Heart left ventricle (tissue), 16 donors: Measurements from ENCODE around the gene KRT81. TPM values are rescaled to one million over a fixed set of nuclear protein-coding genes. Genes with fewer than 3 reads are reported as not detected.
"Not testable (repeated sequence)": the region's sequence is repeated elsewhere in the genome, so short reads cannot be mapped to it uniquely, and the experiment has no call there.

ENCODE experiments used
- ATAC-seq, 4 donors: fragments of 200-7000 bp; cut with Tn5 transposase; one replicate each; pipeline ENCODE4 v1.9.1; 2020 to 2022; ENCODE audit warnings: moderate library complexity in 4 of 4, mild to moderate bottlenecking in 3 of 4, moderate number of reproducible peaks in 1 of 4
- DNase-seq, 5 donors: peaks; one replicate each; pipeline ENCODE4 v3.0.0-alpha.2; 2020
- H3K27ac ChIP-seq, 12 donors: fragments of 200-600 bp; sonication (generic) in 4 of 12; one replicate each; pipeline versions ENCODE4 v1.5.0 to v1.8.0; 2016 to 2022; ENCODE audit warnings: mild to moderate bottlenecking in 2 of 12
- H3K27me3 ChIP-seq, 9 donors: fragments of 200-600 bp; sonication (generic) in 2 of 9; one replicate each; pipeline versions ENCODE4 v1.5.1 to v1.8.0; 2016 to 2022; ENCODE audit warnings: mild to moderate bottlenecking in 3 of 9
- H3K36me3 ChIP-seq, 9 donors: fragments of 200-600 bp; sonication (generic) in 2 of 9; one replicate each; pipeline versions ENCODE4 v1.5.0 to v1.8.0; 2018 to 2022; ENCODE audit warnings: mild to moderate bottlenecking in 2 of 9
- H3K4me1 ChIP-seq, 12 donors: fragments of 200-600 bp; sonication (generic) in 4 of 12; one replicate each; pipeline versions ENCODE4 v1.5.0 to v1.8.0; 2016 to 2022; ENCODE audit warnings: mild to moderate bottlenecking in 3 of 12
- H3K4me3 ChIP-seq, 12 donors: fragments of 200-600 bp; sonication (generic) in 4 of 12; one replicate each; pipeline versions ENCODE4 v1.5.0 to v1.8.0; 2017 to 2022; ENCODE audit warnings: mild to moderate bottlenecking in 9 of 12, moderate library complexity in 4 of 12
- H3K9me3 ChIP-seq, 12 donors: fragments of 200-600 bp; sonication (generic) in 4 of 12; one replicate each; pipeline versions ENCODE4 v1.5.0 to v1.8.0; 2016 to 2022; ENCODE audit warnings: mild to moderate bottlenecking in 1 of 12
- CTCF ChIP-seq, 12 donors: fragments of 200-600 bp; sonication (generic) in 4 of 12; IDR thresholded peaks; one replicate each; pipeline versions ENCODE4 v1.5.0 to v1.8.0; 2018 to 2022; ENCODE audit warnings: antibody characterized with exemption in 12 of 12, mild to moderate bottlenecking in 5 of 12
- POLR2A ChIP-seq, 2 donors: fragments of 450-650 bp; IDR thresholded peaks; one replicate each; pipeline ENCODE4 v1.6.1; 2017; ENCODE audit warnings: antibody characterized with exemption in 2 of 2, mild to moderate bottlenecking in 2 of 2, moderate library complexity in 2 of 2
- WGBS, 4 donors: extraction: QIAGEN DNeasy Blood & Tissue Kit in 2 of 4; methylation state at CpG; one replicate each; pipeline versions ENCODE4 v1.1.5 to v1.1.7; 2013 to 2018; 5-methylcytosine and 5-hydroxymethylcytosine counted together
- intact Hi-C, 10 donors: fragments of 100-400 bp; cut with DNase I; formaldehyde crosslinking; loops; one replicate each; pipeline versions ENCODE4 v1.11.1 to v1.14.2; 2022
- polyA plus RNA-seq, 2 donors: library from polyadenylated mRNA; stranded (reverse); fragments of 200-250 nt; gene quantifications; one replicate each; pipeline ENCODE4 v1.2.3, GENCODE V29; 2013
- total RNA-seq, 9 donors: library from RNA; depleted of rRNA in 2 of 9; stranded (reverse); fragments of >200 nt in 2 of 9; fragmentation: NEBNext Ultra II Directional in 3 of 9; extraction: Animal tissue kit (Norgen Biotek cat#: 25700) in 3 of 9; gene quantifications; one replicate each; pipeline versions ENCODE4 v1.1.0 to v1.2.4, GENCODE V29; 2016 to 2023
- donor health status: ischemic (EF 13 %, LVEDD 7.1; RV severe dilation, severe dysfunction).
- donor health status: healthy with polysubstance abuse.
- donor health status: DM: no; HTN: yes; CAD: no.
- donor health status: DM: no; HTN: no; CAD: no.
- donor health status: ischemic (EF 25% LVEDD 6.9; RV normal size, moderate dysfunction).
- donor health status: ischemic (EF 25% LVEDD 5.7; RV mildly dilated, moderate dysfunction).
- donor health status: healthy.
- donor health status: DM: yes; HTN: yes; CAD: no.
- donor health status: ischemic (EF 35%, LVEDD 5.7; RV mildly dilated, moderate dysfunction).
- donor health status: nonischemic (EF 11% LVEDD 7.7; RV severe dilation, severe dysfunction).
- donor health status: DM: yes; HTN: yes; CAD: no.
- donor health status: PGD.
- donor health status: ischemic (EF 29% LVEDD 5.4; RV normal size, mild dysfunction).
- donor health status: nonischemic (EF 23%, LVEDD 6.1; RV moderate dilation, normal function).

Gene KRT81
- total and polyA plus RNA-seq, 11 donors = not detected

- H3K27ac ChIP-seq, intact Hi-C loops, H3K4me3 ChIP-seq, H3K36me3 ChIP-seq, H3K9me3 ChIP-seq, ATAC-seq, DNase-seq: not testable (repeated sequence)
- 77 to 100% (median 87%) methylated on average over 2 to 8 of the region's 8 CpGs for WGBS, 4 donors
- H3K27me3 ChIP-seq = peaks cover 0 to 56% (median 20%) of the 10 kb centered on the region in 9 donors
- TF ChIP-seq CTCF (IDR thresholded peaks at IDR 0.05) = peak in 2 of 12 donors; percentile 12 to 13
- H3K4me1 ChIP-seq = peaks cover 0 to 20% (median 6%) of the 10 kb centered on the region in 12 donors
These were observed 39.1 kb downstream of the KRT81 start for GRCh38 chr12:52252175-52252615.

GRCh38 chr12:52251367-52252051 is 39.8 kb downstream of the KRT81 start:
- H3K36me3 ChIP-seq = no peaks in the 10 kb centered on the region
- intact Hi-C loops = no loop called here
- no peaks in the 10 kb centered on the region for H3K9me3 ChIP-seq
- H3K4me1 ChIP-seq = peaks cover 0 to 20% (median 7%) of the 10 kb centered on the region in 12 donors
- DNase-seq (no peak), ATAC-seq (no peak)
- no peak overlapping the region for H3K27ac ChIP-seq
- TF ChIP-seq POLR2A (IDR thresholded peaks at IDR 0.05) (no peak), CTCF (IDR thresholded peaks at IDR 0.05) (no peak)
- H3K4me3 ChIP-seq = no peak overlapping the region
- H3K27me3 ChIP-seq = peaks cover 0 to 49% (median 13%) of the 10 kb centered on the region in 9 donors
- 74 to 80% (median 79%) methylated on average over 9 of the region's 9 CpGs for WGBS, 4 donors

GRCh38 chr12:52250048-52250990 is 41.0 kb downstream of the KRT81 start:
- no peaks in the 10 kb centered on the region for H3K36me3 ChIP-seq
- H3K4me3 ChIP-seq = peak overlapping the region in 1 of 12 donors; percentile 27
- no peak for DNase-seq
- H3K27me3 ChIP-seq = peaks cover 0 to 39% (median 5%) of the 10 kb centered on the region in 9 donors
- intact Hi-C loops = no loop called here
- H3K9me3 ChIP-seq = no peaks in the 10 kb centered on the region
- TF ChIP-seq POLR2A (IDR thresholded peaks at IDR 0.05) = no peak
- TF ChIP-seq CTCF (IDR thresholded peaks at IDR 0.05) = peak in 2 of 12 donors; percentile 25 to 28
- H3K4me1 ChIP-seq = peaks cover 0 to 20% (median 7%) of the 10 kb centered on the region in 12 donors
- peak in 3 of 4 donors; percentile 15 to 49 (median 26) for ATAC-seq
- 19 to 37% (median 31%) methylated on average over 30 to 52 of the region's 52 CpGs for WGBS, 4 donors
- H3K27ac ChIP-seq = no peak overlapping the region
